ENCODE data around the gene ATG10. TPM values are rescaled to one million over a fixed set of nuclear protein-coding genes. Genes with fewer than 3 reads are reported as not detected.

ATG10 gene
- total RNA-seq, 6 experiments from 2014 or later = 3.7 to 4.8 (median 4.4) TPM

GRCh38 chr5:82283893-82284292, 312.1 kb downstream of the ATG10 start:
- Mint-ChIP-seq H3K27me3 (ENCODE audit: insufficient read depth) (peaks cover 2% of the 10 kb centered on the region; the same call in 1 of the 2 replicates), H3K4me3 (no peak overlapping the region), H3K27ac (no peak overlapping the region), H3K9me3 (no peaks in the 10 kb centered on the region), H3K4me1 (ENCODE audit: low read depth) (peaks cover 9% of the 10 kb centered on the region; the same call in 1 of the 2 replicates), H3K36me3 (ENCODE audit: low read depth) (no peaks in the 10 kb centered on the region)
- DNase-seq = no peak
- TF ChIP-seq, protein P1, sequence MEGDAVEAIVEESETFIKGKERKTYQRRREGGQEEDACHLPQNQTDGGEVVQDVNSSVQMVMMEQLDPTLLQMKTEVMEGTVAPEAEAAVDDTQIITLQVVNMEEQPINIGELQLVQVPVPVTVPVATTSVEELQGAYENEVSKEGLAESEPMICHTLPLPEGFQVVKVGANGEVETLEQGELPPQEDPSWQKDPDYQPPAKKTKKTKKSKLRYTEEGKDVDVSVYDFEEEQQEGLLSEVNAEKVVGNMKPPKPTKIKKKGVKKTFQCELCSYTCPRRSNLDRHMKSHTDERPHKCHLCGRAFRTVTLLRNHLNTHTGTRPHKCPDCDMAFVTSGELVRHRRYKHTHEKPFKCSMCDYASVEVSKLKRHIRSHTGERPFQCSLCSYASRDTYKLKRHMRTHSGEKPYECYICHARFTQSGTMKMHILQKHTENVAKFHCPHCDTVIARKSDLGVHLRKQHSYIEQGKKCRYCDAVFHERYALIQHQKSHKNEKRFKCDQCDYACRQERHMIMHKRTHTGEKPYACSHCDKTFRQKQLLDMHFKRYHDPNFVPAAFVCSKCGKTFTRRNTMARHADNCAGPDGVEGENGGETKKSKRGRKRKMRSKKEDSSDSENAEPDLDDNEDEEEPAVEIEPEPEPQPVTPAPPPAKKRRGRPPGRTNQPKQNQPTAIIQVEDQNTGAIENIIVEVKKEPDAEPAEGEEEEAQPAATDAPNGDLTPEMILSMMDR (IDR thresholded peaks at IDR 0.05) = no peak

- no peak for DNase-seq
- Mint-ChIP-seq H3K27me3 (ENCODE audit: insufficient read depth) (peaks cover 2% of the 10 kb centered on the region; the same call in 1 of the 2 replicates), H3K4me1 (ENCODE audit: low read depth) (no peaks in the 10 kb centered on the region; the same call in 1 of the 2 replicates), H3K4me3 (no peak overlapping the region), H3K27ac (no peak overlapping the region), H3K36me3 (ENCODE audit: low read depth) (no peaks in the 10 kb centered on the region), H3K9me3 (no peaks in the 10 kb centered on the region)
- TF ChIP-seq, protein P1 (IDR thresholded peaks at IDR 0.05) = no peak
Measured at GRCh38 chr5:82285206-82285605, 313.4 kb downstream of the ATG10 start.

DNA sequence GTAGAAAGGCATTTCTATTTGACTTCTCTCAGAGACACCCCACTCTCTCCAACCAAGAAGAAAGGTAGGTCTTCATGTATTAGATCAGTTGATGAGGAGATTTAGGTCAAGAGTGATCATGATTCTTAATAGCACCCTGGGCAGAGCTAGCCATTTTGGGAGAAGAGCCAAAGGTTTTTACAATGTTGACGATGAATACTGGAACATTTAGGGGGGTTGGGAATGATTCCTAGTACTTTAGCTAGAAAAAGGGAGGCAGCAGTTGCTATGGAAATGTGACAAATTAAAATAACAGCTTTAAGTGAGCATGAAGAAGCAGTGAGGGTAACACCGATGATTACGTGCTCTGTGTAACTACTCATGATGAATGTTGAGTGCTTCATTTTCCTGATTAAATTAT, 315.8 kb downstream of the ATG10 start:
- H3K36me3 Mint-ChIP-seq (ENCODE audit: low read depth) = no peaks in the 10 kb centered on the region
- no peak overlapping the region for H3K27ac Mint-ChIP-seq
- no peak overlapping the region for H3K4me3 Mint-ChIP-seq
- no peaks in the 10 kb centered on the region for H3K9me3 Mint-ChIP-seq
- H3K4me1 Mint-ChIP-seq (ENCODE audit: low read depth) = no peaks in the 10 kb centered on the region
- DNase-seq = no peak
- TF ChIP-seq, protein P1 (IDR thresholded peaks at IDR 0.05) = no peak
- peaks cover 2% of the 10 kb centered on the region; the same call in 1 of the 2 replicates for H3K27me3 Mint-ChIP-seq (ENCODE audit: insufficient read depth)

DNA sequence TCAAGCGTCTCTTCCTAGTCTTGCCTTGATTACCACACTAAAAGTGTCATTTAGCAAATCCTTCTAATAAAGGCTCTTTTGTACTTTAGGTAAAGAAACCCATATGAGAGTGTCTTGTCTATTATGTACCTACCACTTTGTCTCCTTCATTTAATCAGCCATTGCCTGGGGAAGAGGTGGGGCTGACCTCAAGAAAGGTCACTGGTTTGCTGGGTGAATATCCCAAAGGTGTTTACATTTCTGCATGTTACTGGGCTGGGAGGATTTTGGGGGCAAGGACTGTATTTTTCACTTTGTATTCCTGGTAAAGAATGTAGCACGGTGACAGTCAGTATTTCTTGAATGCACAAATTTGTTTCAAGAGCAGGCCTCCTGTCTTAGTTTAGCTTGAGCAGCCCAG, 318.2 kb downstream of the ATG10 start:
- TF ChIP-seq, protein P1 (IDR thresholded peaks at IDR 0.05) = no peak
- H3K4me1 Mint-ChIP-seq (ENCODE audit: low read depth) = no peaks in the 10 kb centered on the region
- H3K4me3 Mint-ChIP-seq = no peak overlapping the region
- no peaks in the 10 kb centered on the region for H3K9me3 Mint-ChIP-seq
- DNase-seq = no peak
- H3K36me3 Mint-ChIP-seq (ENCODE audit: low read depth) = no peaks in the 10 kb centered on the region
- H3K27me3 Mint-ChIP-seq (ENCODE audit: insufficient read depth) = no peaks in the 10 kb centered on the region
- no peak overlapping the region for H3K27ac Mint-ChIP-seq

DNA sequence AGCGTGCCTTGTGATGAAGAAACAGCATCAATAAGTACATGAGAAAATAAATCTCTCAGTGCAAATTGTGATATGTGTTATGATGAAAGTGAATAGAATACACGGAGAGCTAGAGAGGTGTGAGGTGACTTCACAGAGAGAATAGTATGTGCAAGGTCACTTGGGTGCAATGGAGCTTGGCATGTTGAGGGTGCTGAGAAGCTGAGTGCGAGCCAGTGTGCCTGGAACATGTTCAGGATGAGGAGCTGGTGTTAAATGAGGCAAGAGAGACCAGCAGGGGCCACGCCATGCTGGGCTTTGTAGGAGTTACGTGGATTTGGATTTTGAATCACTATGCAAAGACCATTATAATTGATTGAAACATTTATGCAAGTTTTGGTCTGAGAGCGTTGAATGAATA, 319.1 kb downstream of the ATG10 start:
- no peaks in the 10 kb centered on the region; the same call in 1 of the 2 replicates for H3K27me3 Mint-ChIP-seq (ENCODE audit: insufficient read depth)
- 0 out of 2 replicates have a peak, but pooled peaks cover under 1% of the 10 kb centered on the region for H3K4me1 Mint-ChIP-seq (ENCODE audit: low read depth)
- DNase-seq = no peak
- TF ChIP-seq, protein P1 (IDR thresholded peaks at IDR 0.05) = no peak
- no peaks in the 10 kb centered on the region for H3K9me3 Mint-ChIP-seq
- no peak overlapping the region for H3K4me3 Mint-ChIP-seq
- no peaks in the 10 kb centered on the region for H3K36me3 Mint-ChIP-seq (ENCODE audit: low read depth)
- no peak overlapping the region for H3K27ac Mint-ChIP-seq

DNA sequence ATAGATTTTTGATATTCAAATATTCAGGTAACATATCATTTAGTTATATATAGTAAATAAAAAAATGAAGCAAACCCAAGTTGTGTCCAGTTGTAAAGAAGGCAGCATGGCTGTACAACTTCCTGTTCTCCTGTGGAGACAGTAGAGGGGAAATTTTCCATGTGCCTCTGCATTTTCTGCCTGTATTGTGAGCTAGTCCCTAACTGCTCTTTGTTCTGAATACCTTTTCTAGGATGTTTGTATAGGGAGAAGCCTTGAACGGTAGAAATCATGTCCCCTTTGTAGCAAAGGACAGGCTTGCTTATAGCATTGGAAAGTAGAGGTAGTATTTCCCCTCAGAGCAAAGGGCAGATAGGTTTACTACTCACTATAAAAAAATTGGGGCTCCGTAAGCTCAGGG, 319.6 kb downstream of the ATG10 start:
- Mint-ChIP-seq H3K27ac (no peak overlapping the region), H3K27me3 (ENCODE audit: insufficient read depth) (no peaks in the 10 kb centered on the region; the same call in 1 of the 2 replicates), H3K4me1 (ENCODE audit: low read depth) (0 out of 2 replicates have a peak, but pooled peaks cover 6% of the 10 kb centered on the region), H3K9me3 (no peaks in the 10 kb centered on the region), H3K4me3 (no peak overlapping the region), H3K36me3 (ENCODE audit: low read depth) (no peaks in the 10 kb centered on the region)
- TF ChIP-seq, protein P1 (IDR thresholded peaks at IDR 0.05) = no peak
- no peak for DNase-seq
